Small intestine (tissue), 7 donors: ENCODE measurements around the gene OTOS. TPM values are rescaled to one million over a fixed set of nuclear protein-coding genes. Genes with fewer than 3 reads are reported as not detected.

ENCODE experiments used
- DNase-seq, 2 donors: peaks; one replicate each; pipeline versions ENCODE4 v3.0.0 to v3.0.0-alpha.2; 2013
- FAIRE-seq: peaks from 2 replicates; lab custom pipeline; 2012; peaks lifted over from hg19 to GRCh38; lab: Jason Lieb, UNC
- H3K27ac ChIP-seq, 3 donors: one replicate each; pipeline ENCODE4 v1.5.1; 2013; ENCODE audit warnings: low read length in 2 of 3, mild to moderate bottlenecking in 2 of 3, control low read depth in 1 of 3, inconsistent platforms in 1 of 3, low read depth in 1 of 3, moderate library complexity in 1 of 3
- H3K27me3 ChIP-seq, 3 donors: one replicate each; pipeline ENCODE4 v1.6.1; 2013; ENCODE audit warnings: low read length in 3 of 3, inconsistent platforms in 1 of 3; ENCODE audit not compliant: control insufficient read depth in 3 of 3, insufficient read depth in 3 of 3
- H3K36me3 ChIP-seq, 3 donors: one replicate each; pipeline ENCODE4 v1.6.1; 2013; ENCODE audit warnings: low read length in 3 of 3, inconsistent platforms in 1 of 3, low read depth in 1 of 3, mild to moderate bottlenecking in 1 of 3, moderate library complexity in 1 of 3; ENCODE audit not compliant: control insufficient read depth in 3 of 3, insufficient read depth in 2 of 3
- H3K4me1 ChIP-seq, 3 donors: one replicate each; pipeline ENCODE4 v1.6.1; 2013; ENCODE audit warnings: low read length in 2 of 3, inconsistent platforms in 1 of 3, low read depth in 1 of 3, mild to moderate bottlenecking in 1 of 3, moderate library complexity in 1 of 3; ENCODE audit not compliant: control insufficient read depth in 3 of 3, insufficient read depth in 2 of 3
- H3K4me3 ChIP-seq, 3 donors: one replicate each; pipeline ENCODE4 v1.5.1; 2013; ENCODE audit warnings: low read length in 3 of 3, control low read depth in 1 of 3, inconsistent platforms in 1 of 3, low read depth in 1 of 3, mild to moderate bottlenecking in 1 of 3, moderate library complexity in 1 of 3
- H3K9me3 ChIP-seq, 2 donors: one replicate each; pipeline ENCODE4 v1.6.1; 2013; ENCODE audit warnings: low read depth in 1 of 2, low read length in 1 of 2; ENCODE audit not compliant: control insufficient read depth in 2 of 2, insufficient read depth in 1 of 2
- WGBS, 3 donors: extraction: QIAGEN DNeasy Blood & Tissue Kit; methylation state at CpG; one replicate each; pipeline ENCODE4 v1.1.7; 2013; 5-methylcytosine and 5-hydroxymethylcytosine counted together
- polyA plus RNA-seq, 4 donors: library from polyadenylated mRNA; stranded (reverse) in 3 of 4; unstranded in 1 of 4; fragments of 200-250 nt in 3 of 4; fragments of 120-200 nt in 1 of 4; gene quantifications; one replicate each; pipeline versions ENCODE4 v1.2.1 to v1.2.3, GENCODE V29; 2013
- donor health status: healthy with polysubstance abuse.
- donor health status: control.
- donor health status: control.
- donor health status: Bipolar disorder and iron deficiency.
- donor health status: healthy.

Gene OTOS
- polyA plus RNA-seq, 4 donors: not detected

DNA sequence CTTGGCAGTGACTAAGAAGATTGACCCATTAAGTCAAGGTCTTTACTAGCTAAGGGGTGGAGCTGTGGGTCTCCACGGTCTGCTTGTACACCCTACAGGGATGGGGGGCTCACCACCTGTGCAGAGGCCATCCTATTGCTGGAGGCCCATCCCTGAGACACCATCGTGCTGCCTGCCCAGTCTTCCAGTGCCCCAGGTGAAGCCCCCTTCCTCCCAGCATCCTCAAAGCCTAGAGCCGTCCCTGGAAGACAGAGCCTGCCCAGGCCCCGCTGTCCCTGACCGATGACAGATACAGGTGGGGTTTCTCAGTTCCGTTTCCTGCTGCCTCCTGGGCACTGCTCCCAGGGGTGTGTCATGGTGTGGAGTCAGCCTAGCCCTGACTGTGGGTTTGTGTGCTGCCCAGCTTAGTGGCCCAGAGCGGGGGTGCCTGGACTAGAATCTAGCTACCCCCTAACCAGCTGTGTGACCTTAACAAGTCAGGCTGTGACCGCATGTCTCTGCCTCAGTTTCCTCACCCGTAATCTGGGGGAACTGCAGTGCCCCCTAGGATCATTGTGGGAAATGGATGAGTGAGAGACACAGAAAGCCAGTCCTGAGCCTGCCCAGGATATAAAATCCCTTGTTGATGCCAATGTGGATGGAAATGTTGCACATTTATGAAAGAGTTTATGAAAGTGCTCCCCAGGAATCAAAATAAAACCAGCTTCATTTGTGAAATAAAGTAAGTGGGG is 2.0 kb downstream of the OTOS start:
- 62 to 81% (median 67%) methylated on average over 8 to 9 of the region's 9 CpGs for WGBS, 3 donors
- Histone ChIP-seq H3K4me1 (peaks cover 3 to 8% (median 4%) of the 10 kb centered on the region in 3 donors), H3K27ac (no peak overlapping the region), H3K9me3 (no peaks in the 10 kb centered on the region), H3K27me3 (peaks cover 0 to 12% (median 2%) of the 10 kb centered on the region in 3 donors), H3K4me3 (no peak overlapping the region), H3K36me3 (peaks cover 0 to 4% (median 0%) of the 10 kb centered on the region in 3 donors)
- FAIRE-seq (no peak), DNase-seq (no peak)

DNA sequence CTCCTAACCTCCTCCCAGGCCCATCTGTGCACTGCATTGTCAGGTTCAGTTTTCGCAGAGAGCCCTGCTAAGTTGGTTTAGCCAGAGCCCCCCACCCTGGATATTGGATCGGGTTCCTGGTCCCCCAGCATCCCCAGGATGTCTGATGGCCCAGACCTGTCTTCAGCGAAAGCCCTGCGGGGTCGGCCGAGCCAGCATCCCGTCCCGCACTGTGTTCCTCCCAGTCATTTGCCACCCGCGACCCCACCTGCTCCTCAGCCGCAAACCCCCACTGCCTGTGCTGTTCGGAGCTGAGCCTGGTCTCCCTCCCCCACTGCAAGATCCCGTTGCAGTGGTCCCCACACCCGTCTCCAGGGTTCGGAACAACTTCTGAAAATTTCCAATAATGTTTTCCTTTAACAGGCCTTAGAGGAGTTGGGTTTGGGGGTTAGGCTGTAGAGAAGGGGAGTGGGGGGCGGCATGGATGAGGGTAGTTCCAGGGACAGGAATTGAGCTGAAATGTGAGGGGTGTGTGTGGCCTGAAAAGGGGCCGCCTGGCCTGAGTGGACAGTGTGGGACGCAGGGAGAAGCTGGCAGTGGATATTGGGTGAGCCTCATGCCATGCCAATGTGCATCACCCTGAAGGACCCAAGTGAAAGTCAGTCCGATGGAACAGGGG is 2.7 kb downstream of the OTOS start:
- no peak for DNase-seq
- peaks cover 3 to 8% (median 4%) of the 10 kb centered on the region in 3 donors for H3K4me1 ChIP-seq

DNA sequence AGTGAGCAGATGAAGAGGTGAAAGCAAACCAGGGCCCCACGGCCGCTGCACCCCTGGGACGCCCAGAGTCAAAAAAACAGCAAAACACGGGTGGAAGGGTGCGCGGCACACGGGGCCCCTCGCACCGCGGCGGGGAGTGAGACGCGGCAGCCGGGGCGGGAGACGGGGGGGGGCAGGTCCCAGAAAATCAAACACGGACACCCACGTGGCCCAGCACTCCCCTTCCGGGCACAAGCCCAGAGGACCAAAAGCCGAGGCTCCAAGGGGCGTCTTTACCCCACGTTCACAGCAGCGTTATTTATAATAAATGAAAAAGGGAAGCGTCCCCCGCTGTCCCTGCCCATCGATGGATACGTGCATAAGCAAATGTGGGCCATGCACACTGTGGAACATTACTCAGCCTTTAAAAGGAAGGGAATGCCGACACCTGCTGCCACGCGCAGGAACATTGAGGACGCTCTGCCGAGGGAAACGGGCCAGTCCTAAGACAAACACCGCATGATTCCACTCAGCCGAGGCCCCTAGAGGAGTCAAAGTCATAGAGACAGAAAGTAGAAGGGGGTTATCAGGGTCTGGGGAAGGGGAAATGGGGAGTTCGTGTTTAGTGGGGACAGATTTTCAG is 3.7 kb downstream of the OTOS start:
- no peak for DNase-seq
- no peak overlapping the region for H3K27ac ChIP-seq
- 28 to 31% (median 31%) methylated on average over 36 of the region's 36 CpGs for WGBS, 3 donors

More for the DNA sequence above, 2.7 kb downstream of the OTOS start:
- no peaks in the 10 kb centered on the region for H3K9me3 ChIP-seq
- H3K4me3 ChIP-seq: no peak overlapping the region
- WGBS, 3 donors: 89 to 91% (median 91%) methylated on average over 19 of the region's 19 CpGs
- H3K36me3 ChIP-seq: peaks cover 0 to 8% (median 0%) of the 10 kb centered on the region in 3 donors
- H3K27ac ChIP-seq: no peak overlapping the region
- peaks cover 0 to 12% (median 0%) of the 10 kb centered on the region in 3 donors for H3K27me3 ChIP-seq
- FAIRE-seq: no peak

DNA sequence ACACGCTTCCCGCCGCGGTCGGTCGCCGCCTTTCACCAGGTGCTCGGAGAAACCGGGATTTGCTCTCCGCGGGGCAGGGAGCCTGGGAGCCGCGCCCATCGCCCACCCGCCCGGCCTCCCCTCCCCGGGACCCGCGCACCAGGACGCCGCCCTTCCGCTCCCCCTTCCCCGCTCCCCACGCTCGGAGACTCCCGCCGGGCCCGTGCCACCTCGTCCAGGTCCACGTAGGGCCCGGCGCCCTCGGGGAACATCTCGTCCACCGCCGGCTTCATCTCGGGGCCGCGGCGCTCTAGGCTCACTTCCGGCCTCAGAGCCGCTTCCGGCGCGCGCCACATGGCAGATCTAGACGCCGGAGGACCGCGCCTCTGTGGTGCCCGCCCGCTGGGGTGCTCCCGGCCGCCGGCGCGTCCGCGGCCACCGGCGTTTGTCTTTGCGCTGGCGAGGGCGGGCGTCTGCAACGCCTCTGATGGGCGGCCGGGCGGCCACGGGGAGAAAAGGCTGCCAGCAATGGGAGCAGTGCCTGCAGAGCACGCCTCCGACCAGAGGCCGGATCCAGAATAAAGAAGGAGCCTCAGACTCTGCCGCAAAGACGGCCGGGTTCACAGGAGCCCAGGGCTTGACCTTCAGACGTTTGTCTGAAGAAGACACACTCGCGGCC is 4.3 kb downstream of the OTOS start, which contains the start of gene COPS9:
TSS of gene COPS9 (minus strand) at position 293 of the 658 bp plus-strand sequence. CDS start at position 272, 21 bp downstream.
- DNase-seq (peak; percentile 86 to 95), FAIRE-seq (no peak)
- Histone ChIP-seq H3K9me3 (no peaks in the 10 kb centered on the region), H3K4me3 (peak within 1 kb of the TSS; percentile 79 to 91 (median 91)), H3K36me3 (peaks cover 0 to 24% (median 3%) of the 10 kb centered on the region in 3 donors), H3K27ac (peak within 1 kb of the TSS in 1 of 3 donors; percentile 72), H3K27me3 (peaks cover 0 to 8% (median 0%) of the 10 kb centered on the region in 3 donors), H3K4me1 (peaks cover 3 to 8% (median 4%) of the 10 kb centered on the region in 3 donors)
- WGBS, 3 donors: 0% methylated on average over 53 to 79 of the region's 79 CpGs

More for the DNA sequence above, 3.7 kb downstream of the OTOS start:
- Histone ChIP-seq H3K27me3 (peaks cover 0 to 9% (median 0%) of the 10 kb centered on the region in 3 donors), H3K4me3 (peak overlapping the region; percentile 79 to 91 (median 91)), H3K4me1 (peaks cover 3 to 8% (median 4%) of the 10 kb centered on the region in 3 donors), H3K36me3 (peaks cover 0 to 18% (median 3%) of the 10 kb centered on the region in 3 donors), H3K9me3 (no peaks in the 10 kb centered on the region)
- FAIRE-seq: no peak

DNA sequence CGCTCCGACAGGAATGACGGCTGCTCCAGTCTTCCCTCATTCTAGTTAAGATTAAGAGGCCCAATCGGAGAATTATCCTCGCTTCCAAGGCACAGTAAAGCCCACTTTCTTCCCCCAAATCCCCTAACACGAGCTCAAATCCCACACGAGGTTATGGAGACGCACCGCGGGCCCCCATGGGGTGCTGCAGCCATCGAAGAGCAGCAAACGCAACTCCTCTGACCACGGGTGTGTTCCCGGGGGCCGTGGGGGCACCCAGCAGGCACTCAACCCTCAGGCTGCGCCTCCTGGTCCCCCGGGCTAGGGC is 4.8 kb downstream of the OTOS start:
- Histone ChIP-seq H3K4me3 (peak overlapping the region; percentile 79 to 91 (median 91)), H3K27ac (peak overlapping the region in 1 of 3 donors; percentile 72), H3K9me3 (no peaks in the 10 kb centered on the region), H3K27me3 (peaks cover 0 to 3% (median 0%) of the 10 kb centered on the region in 3 donors), H3K4me1 (peaks cover 3 to 8% (median 4%) of the 10 kb centered on the region in 3 donors), H3K36me3 (peaks cover 0 to 28% (median 3%) of the 10 kb centered on the region in 3 donors)
- 1 to 3% (median 1%) methylated on average over 17 of the region's 17 CpGs for WGBS, 3 donors
- FAIRE-seq: no peak
- DNase-seq: no peak

DNA sequence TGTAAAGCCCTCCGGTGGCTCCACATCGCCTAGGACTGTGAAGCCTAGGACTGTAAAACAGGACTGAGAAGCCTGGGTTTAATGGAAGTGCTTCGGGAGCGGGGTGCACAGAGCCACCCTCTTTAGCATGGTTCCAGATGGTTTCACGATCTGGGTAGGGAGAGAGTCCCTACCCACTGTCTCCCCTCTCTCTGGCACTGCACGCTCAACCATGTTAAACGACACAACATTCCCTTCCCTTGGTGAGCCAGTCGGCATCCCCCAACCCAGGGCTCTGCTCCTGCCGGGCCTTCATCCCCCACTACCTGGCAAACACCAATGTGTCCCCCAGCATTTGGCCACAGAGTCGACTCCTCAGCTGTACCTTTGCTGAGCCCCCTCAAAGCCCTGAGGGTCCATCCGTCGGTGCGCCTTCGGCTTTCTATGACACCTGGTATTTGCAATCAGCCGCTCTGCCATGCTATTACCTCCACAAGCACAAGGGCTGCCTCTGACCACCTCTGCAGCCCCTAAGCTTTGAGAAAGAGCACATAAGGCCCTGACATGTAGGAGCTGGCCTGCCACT is 5.4 kb downstream of the OTOS start:
- Histone ChIP-seq H3K9me3 (no peaks in the 10 kb centered on the region), H3K27ac (peak overlapping the region in 1 of 3 donors; percentile 1), H3K36me3 (peaks cover 2 to 33% (median 8%) of the 10 kb centered on the region in 3 donors), H3K4me3 (peak overlapping the region in 2 of 3 donors; percentile 79 to 91), H3K4me1 (peaks cover 3 to 8% (median 4%) of the 10 kb centered on the region in 3 donors), H3K27me3 (peaks cover 0 to 3% (median 0%) of the 10 kb centered on the region in 3 donors)
- WGBS, 3 donors: 82 to 87% (median 86%) methylated on average over 15 of the region's 15 CpGs
- DNase-seq (no peak), FAIRE-seq (no peak)

DNA sequence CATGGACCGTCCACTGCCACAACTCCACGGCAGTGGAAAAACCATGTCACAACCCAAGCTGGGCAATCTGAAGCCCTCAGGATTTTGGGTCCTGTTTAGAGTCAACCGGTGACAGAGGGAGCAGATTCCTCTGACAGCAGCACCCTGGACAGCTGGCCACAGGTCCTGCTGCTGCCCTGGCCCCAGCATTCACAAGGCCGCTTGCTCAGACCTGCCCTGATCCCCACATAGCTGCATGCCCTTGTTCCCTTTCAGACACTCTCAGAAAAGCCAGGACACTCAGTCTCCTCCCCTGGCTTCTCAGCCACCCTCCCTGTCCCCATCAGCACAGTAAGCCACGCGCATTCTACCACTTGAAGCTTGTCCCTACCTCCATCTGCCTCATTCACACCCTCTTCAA is 6.0 kb downstream of the OTOS start:
- WGBS, 3 donors: 92 to 97% (median 92%) methylated on average over 6 of the region's 6 CpGs

More for the DNA sequence above, 6.0 kb downstream of the OTOS start:
- no peak for DNase-seq
- H3K27ac ChIP-seq: no peak overlapping the region
- no peaks in the 10 kb centered on the region for H3K9me3 ChIP-seq
- H3K36me3 ChIP-seq: peaks cover 7 to 39% (median 14%) of the 10 kb centered on the region in 3 donors
- no peak for FAIRE-seq
- H3K27me3 ChIP-seq: peaks cover 0 to 3% (median 0%) of the 10 kb centered on the region in 3 donors
- no peak overlapping the region for H3K4me3 ChIP-seq
- H3K4me1 ChIP-seq: peaks cover 3 to 8% (median 4%) of the 10 kb centered on the region in 3 donors
